ENCODE data around the gene SPEF2.

DNA sequence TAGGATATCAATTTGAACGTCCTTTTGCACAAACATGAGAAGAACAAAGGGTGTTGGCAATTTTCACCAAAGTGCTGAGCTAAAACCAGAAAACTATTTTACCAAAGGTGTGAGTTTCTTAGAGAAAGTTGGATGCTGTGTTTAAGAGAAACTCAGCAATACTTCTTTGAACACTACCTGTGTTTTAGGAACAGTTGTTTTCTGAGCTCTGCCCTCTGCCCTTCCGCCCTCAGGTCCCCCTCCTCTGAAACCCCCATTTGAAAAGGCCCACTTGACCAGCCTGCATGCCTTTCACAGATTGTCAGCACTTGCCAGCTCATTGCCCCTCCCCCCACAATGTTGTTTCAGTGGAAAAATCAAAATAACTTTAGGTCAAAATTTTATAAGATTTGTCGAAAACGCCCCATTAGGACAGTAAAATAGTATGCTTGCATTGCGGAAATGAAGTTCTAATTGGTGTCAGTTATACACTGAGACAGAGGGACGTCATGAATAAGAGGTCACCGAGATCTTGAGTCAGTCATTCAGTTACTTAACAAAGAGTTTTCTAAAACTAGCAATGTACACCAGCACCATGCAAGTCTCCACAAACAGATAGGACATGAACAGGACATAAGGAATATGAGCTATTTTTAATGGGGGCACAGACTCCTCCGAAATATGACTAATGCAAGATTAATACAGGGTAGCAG, 177.2 kb downstream of the SPEF2 start:
- TF ChIP-seq, protein P1, sequence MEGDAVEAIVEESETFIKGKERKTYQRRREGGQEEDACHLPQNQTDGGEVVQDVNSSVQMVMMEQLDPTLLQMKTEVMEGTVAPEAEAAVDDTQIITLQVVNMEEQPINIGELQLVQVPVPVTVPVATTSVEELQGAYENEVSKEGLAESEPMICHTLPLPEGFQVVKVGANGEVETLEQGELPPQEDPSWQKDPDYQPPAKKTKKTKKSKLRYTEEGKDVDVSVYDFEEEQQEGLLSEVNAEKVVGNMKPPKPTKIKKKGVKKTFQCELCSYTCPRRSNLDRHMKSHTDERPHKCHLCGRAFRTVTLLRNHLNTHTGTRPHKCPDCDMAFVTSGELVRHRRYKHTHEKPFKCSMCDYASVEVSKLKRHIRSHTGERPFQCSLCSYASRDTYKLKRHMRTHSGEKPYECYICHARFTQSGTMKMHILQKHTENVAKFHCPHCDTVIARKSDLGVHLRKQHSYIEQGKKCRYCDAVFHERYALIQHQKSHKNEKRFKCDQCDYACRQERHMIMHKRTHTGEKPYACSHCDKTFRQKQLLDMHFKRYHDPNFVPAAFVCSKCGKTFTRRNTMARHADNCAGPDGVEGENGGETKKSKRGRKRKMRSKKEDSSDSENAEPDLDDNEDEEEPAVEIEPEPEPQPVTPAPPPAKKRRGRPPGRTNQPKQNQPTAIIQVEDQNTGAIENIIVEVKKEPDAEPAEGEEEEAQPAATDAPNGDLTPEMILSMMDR (conservative IDR thresholded peaks at IDR 0.05) = no peak
- TF ChIP-seq EZH2 (IDR thresholded peaks at IDR 0.05; ENCODE audit: low read depth) = no peak
